Central memory CD4-positive, alpha-beta T cell (primary cell): ENCODE results near the gene LAMA5.

Experiments
- DNase-seq: peaks from one replicate; pipeline ENCODE4 v3.0.0; 2022

Gene LAMA5

DNA sequence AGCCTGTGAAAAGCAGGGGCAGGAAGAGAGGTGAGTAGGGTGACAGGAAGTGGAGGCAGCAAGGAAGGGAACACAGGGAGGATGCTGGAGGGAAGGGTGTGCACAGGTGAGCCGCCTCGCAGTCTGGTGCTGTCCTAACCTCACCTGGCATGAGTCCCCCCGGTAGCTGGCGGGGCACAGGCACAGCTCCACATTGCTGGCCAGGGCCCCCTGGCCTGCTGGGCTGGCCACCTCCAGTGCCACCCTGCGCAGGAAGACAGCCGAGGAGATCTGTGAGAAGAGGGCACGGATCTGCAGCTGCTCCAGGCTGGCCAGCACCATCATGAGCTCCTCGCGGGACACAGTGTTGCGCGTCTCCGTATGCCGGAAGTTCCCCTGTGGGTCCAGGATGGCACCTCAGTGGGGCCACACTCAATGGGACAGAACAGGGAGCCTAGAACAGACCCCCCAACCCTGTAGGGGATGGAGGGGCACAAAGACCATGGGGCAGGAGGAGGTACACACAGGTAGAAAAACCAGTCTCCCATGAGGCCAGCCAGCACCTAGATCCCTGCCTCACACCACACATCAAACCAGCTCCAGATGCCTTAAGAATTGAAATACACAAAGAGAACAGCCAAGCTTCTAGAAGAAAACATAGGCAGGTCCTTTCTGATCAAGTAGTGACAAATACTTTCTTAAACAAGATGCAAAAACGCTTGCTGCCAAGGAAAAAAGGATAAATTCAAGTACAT, 41.8 kb downstream of the LAMA5 start:
- DNase-seq: no peak

DNA sequence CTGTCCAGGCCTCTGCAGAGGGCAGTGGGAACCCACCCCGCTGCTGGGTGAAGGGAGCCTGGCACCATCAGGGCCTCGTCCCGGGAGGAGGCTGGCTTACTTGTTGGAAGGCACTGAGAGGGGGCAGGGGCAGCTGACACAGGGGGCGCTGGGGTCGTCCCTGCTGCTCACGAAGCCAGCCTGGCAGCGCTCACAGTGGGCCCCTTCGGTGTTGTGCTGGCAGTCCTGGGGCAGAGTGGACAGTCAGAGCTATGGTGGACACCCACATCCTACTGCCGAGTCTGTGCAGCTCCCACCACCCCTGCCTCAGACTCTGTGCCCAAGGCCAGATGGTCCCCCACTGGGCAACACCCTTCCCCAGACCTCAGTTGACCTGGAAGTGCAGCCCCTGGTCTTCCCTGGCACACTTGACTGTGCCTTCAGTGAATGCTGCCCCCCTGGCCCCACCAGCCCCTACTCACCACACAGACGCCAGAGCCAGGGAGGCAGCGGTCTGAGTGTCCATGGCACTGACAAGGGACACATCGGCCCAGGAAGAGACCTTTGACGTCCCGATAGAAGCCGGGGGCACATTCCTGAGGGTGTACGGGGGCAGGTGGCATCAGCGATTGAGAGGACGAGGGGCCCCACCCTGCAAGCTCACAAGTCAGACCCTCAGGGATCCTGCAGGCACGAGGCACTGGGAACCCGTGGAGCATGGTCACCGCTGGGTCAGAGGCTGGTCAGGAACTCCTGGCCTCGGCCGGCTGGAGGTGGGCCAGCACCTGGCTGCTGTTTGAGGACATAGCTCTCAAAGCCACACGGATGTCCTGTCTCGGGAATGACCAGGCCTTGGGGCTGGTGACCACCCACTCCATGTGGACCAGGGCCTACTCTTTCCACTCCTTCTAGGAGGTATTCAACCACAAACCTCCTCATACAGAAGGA, 42.9 kb downstream of the LAMA5 start:
- no peak for DNase-seq

DNA sequence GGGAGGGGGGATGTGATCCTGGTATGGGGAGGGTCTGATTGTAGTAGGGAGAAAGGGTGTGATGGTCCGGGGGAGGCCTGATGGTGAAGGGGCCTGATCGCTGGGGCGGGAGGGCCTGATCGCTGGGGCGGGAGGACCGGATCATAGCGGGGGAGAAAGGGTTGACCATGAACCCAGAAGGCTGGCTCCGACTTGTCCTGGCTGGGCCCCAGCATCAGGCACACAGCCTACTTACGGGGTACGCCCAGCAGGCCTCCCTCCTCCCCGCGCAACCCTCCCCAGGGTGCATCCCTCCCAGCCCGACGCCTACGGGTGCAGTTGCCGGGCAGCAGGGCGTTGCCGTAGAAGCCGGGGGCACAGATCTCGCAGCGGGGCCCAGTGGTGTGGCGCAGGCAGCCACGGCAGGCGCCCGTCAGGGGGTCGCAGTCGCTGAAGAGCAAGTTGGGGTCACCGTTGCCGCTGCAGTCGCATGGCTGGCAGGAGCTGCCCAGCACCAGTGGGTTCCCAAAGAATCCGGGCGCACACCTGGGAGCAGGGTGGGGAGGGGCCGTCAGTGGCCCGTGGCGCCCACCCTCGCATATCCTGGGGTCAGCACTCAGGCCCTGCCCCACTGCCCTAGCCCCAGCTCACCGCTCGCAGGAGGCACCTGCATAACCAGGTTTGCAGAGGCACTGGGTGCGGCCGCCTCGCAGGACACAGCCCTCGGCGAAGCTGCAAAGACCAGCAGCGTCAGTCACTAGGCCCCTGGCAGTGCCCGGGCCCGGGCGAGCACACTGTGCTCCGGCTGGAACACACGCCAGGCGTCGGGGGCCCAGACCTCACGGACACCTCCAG, 43.7 kb downstream of the LAMA5 start:
- DNase-seq: no peak

DNA sequence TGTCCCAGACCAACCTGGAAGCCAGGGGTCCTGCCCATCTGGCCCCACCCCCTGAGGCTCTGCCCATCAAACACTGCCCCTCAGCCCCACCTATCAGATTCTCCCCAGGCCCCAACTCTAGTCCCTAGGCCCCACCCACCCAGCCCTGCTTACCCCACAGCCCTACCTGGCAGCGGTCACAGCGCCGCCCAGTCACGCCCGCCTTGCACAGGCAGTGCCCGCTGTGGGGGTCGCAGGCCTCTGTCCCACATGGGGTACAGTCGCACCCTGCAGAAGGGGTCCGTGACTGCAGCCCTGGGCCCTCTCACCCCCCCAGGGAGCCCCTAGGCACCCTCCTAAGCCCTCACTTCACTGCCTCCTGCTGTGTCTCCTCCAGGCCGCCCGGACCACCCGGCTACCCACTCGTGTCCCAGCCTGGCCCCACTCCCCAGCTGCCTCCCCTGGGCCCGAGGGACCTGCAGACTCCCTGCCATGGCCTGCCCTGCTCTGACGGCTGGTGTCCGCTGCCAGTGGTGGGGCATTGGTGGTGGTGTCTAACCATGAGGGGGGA, 44.5 kb downstream of the LAMA5 start:
- DNase-seq: no peak

DNA sequence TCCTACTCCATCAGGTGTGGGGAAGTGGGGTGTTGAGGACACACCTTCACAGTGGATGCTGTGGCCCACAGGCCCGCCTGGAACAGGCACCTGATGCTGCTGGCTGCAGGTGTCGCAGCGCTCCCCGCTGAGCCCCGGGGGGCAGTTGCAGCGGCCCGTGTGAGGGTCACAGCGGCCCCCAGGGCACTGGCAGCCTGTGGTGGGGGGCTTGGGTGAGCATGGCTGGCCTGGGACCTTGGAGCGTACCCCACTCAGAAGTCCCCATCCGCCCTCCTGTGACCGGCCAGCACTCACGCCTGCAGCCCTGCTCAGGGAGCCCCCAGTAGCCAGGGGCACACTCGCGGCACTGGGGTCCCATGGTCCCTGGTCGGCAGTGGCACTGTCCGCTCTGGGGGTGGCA, 45.1 kb downstream of the LAMA5 start:
- no peak for DNase-seq

DNA sequence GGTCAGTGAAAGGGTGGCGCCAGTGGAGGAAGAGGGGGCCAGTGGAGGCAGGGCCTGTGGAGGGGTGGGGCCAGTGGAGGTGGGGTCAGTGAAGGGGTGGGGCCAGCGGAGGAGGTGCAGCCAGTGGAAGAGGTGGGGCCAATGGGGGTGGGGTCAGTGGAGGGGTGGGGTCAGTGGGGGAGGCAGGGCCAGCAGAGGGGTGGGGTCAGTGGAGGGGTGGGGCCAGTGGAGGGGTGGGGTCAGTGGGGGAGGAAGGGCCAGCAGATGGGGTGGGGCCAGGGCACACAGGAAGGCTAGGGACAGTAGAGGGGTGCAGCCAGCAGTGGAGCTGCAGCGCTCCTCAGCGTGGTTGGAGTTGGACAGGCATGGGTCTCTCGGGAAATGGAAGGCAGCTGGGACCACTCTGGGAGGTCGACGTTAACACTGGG, 45.6 kb downstream of the LAMA5 start:
- no peak for DNase-seq

DNA sequence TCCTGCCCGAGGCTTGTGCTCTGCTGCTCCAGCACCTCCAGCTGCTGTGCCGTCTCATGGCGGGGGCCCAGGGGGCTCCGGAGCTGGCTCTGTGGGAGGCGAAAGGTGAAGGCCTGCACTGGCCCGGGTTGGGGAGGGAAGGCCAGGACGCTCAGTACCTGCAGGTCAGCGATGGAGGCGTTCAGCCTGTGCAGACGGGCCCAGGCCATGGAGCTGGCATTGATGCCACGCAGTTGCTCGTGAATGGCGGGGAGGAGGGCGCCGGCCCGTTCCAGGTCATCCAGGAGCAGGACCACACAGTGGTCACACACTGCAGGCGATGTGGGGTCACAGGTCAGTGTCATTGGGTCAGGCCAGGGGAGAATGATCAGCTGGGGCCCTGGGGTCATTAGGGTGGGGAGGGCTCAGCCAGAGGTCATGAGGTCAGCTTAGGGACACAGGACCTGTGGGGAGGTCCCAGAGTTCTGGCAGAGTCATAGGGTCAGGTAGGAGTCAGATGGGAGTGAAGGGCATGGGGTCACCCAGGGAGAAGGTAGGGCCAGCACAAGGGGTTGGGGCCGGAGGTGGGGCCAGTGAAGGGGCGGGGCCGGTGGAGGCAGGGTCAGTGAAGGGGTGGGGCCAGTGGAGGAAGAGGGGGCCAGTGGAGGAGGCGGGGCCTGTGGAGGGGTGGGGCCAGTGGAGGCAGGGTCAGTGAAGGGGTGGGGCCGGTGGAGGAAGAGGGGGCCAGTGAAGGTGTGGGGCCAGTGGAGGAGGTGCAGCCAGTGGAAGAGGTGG, 46.3 kb downstream of the LAMA5 start:
- no peak for DNase-seq

DNA sequence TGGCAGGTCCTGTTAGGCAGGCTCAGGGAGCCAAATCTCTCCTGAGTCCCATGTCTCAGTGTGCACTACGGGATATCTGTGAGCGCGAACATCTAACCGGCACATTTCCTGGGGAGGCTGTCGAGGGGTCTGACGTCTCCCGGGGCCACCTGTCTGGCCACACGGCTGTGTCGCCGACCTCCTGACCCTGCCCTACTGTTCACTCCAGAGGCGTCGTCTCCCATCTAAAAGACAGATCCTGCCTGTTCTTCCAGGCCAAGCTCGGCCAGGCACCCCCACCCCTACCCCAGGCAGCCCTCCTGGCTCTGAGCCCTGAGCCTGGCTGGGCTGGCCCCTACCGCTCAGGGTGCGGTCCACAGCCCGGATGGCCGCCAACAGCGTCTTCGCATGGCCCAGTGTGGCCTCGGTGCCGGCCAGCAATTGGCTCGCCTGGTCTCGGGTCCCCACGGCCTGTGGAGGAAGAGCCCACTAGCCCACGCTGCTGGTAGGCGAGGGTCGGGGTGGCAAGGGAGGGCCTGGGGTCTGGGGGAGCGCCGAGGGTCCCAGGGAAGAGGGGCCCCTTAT, 47.7 kb downstream of the LAMA5 start:
- DNase-seq: no peak

DNA sequence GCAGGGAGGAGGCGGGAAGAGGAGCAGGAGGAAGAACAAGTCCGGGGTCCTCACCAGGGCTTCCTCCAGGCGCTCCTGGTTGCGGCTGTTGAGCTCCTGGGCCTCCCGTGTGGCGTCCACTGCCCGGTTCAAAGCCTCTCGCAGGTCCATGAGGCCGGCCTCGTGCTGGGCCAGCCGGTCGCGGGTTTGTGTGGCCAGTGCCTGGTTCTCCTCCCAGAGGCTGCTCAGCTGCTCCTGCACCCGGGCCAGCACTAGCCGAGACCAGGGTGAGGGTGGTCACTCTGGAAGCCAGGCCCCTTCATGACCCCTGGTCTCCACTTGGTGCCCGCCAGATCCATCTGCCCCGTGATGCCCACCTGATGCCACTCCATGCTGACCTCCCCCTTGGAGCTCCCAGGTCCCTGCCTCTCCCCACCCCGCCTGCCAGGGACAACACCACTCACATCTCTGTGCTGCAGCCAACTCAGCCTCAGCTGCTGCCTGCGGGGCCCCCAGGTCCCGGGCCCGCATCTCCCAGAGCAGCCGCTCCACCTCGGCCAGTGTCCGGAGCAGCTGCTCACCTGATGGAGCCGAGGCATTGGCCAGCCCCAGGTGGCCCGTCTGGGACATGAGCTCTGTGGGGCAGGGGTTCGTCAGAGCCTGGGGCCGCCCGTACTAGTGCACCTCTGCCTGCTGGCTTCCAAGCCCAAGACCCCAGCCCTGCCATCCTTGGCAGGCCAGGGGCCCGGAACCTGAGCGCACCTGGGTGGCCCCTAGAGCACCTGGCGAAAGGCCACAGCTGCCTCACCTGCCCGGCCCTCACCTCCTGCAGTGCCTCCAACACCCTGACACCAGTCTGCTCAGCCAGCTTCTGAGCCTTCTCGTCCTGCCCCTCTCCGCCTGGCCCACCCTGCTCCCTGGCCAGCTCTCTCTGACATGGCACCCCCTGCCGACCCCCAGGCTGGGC, 48.4 kb downstream of the LAMA5 start:
- DNase-seq: no peak

DNA sequence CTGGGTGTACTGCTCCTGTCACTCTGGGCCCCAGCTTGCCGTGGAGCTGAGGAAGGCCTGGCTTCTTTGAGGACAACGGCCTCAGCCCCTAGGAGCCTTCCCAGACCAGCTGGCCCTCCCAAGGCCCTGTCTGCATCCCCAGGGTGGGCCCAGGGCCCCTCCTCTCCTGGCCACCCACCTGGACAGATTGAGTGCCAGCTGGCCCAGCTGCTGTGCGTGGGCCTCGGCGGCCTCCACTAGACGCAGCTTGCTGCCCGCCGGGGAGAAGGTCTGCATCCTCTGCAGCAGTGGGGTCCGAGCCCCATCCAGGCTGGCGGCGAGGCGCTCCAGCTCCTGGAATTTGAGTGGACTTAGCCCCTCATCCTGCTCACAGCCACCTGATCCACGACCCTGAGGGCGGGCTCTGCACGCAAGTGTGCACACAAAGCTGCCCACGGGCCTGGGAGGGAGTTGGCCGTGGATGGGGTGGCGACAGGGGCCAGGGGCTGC, 49.9 kb downstream of the LAMA5 start:
- DNase-seq: no peak

DNA sequence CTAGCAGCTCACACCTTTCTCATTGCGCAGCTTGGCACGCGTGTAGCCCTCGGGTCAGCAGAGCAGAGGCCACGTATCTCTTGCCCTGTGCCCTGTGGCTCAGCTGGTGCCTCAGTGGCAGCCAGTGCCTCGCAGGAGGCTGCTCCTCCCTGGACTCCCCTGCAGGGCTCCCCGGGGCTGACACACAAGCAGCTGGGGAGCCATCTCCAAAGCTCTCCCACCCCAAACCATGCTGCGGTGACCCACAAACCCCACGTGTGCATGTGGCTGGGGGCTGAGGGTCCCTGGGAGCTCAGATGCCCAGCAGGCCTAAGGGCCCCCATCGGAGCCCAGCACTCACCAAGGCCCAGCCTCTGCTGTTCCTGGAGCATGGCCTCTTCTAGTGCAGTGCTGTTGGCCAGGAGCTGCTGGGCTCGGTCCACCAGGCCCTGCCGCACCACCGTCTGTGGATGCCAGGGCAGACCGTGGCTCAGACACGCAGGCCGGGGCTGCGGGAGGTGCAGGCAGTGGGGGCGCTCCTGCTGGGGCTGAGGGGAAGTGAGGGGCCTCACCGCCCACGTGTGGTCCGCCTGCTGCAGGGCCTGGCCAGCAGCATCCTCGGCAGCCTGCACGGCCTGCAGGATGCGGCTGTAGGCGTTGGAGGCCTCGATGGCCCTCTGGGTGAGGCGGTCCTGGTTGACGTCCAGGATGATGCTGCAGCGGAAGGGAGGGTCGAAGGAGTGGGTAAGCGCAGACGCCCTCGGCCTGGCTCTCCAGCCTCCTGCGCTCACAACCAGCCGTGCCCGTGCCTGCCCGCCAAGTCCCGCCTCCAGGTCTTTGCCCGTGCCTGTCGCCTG, 50.6 kb downstream of the LAMA5 start:
- DNase-seq: no peak

DNA sequence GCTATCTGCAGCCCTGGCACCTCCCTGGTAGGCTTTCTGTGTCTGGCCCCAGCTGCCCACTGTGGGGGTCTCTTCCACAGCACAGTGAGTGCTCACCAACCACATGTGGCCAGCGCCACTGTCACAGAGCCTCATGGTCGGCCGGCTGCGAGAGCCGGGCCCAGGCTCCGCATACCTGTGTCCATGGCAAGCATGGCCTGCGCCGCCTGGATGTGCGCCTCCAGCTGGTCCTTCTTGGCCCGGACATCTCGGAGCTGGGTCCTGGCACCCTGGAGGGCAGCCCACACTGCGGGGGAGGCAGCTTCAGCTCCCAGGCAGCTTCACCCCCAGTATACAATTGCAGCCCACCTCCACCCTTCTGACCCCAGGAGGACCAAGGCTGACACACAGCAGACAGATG, 51.3 kb downstream of the LAMA5 start:
- DNase-seq: no peak

DNA sequence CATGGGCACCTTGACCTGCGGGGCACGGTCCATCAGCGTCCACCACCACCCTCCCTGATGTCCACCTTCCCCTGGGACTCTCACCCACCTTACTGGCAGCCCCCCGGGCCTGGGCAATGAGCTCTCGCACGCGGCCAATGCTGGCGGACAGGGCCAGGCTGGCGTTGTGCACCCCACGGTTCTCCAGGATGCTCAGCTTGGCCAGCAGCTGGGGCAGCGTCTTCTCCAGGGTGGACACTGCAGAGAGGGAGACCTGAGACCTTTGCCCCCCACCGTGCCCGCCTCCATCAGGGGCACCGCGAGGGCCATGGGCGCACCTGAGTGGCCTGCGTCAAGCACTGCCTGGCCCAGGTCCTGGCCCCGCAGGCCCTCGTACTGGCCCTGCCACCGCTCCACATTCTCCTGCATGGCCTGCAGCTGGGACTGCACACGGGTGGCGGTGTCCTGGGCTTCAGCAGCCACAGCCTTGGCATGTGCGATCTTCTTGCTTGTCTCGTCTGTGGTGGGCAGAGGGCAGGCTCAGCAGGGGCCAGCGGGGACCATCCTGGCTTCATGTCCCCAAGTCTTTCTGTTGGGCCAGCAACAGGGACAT, 52.3 kb downstream of the LAMA5 start:
- no peak for DNase-seq

DNA sequence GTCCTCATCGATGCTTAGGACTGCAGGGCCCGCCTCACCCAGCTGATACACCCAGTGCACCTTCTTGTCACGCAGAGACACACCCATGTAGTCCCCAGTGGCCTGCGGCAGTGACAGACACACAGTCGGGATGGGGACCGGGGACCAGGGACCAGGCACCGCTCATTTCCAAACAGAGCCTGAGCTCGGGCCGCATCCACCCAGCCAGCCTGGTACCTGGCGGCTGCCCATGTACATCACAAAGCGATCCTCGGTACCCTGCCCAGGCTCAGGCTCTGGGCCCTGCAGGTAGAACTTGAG, 52.8 kb downstream of the LAMA5 start:
- DNase-seq: no peak

DNA sequence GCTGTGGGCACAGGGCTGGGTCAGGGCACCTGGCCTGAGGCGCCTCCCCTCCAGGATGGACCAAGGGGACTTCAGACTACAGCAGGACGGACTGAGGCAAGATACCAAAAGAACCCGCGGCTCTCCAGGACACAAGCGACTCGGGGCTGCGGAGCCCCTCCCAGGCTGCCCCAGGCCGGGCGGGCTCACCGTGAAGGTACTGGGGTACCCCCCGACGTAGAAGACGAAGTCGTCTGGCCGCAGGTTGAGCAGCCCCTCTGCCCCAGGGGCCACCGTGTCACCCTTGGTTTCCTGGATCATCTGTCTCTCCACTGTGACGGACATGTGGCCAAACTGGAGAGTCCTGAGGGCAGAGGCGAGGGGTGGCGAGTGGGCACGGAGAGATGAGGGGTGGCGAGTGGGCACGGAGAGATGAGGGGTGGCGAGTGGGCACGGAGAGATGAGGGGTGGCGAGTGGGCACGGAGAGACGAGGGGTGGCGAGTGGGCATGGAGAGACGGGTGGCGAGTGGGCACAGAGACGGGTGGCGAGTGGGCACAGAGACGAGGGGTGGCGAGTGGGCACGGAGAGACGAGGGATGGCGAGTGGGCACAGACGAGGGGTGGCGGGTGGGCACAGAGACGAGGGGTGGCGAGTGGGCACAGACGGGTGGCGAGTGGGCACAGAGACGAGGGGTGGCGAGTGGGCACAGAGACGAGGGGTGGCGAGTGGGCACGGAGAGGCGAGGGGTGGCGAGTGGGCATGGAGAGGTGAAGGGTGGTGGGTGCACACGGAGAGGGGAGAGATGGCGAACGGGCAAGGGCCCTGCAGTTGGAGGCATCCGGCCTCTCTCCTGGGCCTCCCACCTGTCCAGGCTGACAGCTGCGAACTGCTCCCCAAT, 53.4 kb downstream of the LAMA5 start:
- DNase-seq: no peak

DNA sequence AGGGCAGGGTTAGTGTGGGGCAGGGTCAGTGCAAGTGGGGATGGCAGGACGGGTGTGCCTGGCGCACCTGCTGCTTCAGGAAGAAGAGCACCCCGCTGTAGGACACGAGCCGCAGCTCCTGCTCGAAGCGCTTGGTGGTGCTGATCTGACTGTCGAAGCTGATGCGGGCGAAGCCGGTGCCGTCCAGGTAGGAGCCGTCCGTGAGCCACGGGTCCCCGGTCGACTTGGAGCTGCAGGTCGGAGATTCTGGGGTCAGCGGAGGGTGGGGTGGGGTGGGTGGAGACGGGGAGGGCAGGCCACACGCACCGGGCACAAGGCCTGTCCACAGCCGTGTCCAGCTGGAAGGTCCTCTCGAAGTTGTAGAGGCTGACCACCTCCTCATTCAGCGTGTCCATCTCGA, 54.1 kb downstream of the LAMA5 start:
- DNase-seq: no peak

DNA sequence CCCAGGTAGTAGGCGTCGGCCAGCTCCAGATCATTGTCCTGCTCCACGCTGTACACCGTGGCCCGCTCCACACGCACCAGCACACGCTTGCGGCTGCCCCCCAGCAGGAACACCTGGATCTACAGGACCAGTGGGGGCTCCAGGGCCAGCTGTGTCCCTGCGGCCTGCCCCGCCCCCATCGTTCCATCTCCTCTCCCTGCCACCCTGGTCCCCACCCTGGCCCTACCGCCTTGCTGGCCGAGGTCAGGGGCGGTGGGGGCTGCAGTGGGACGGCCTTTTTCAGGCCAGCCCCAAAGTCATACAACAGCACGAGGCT, 54.5 kb downstream of the LAMA5 start:
- no peak for DNase-seq
